ENCODE results near the gene GJB5. TPM values are rescaled to one million over a fixed set of nuclear protein-coding genes. Genes with fewer than 3 reads are reported as not detected.
"Not testable (repeated sequence)": the region's sequence is repeated elsewhere in the genome, so short reads cannot be mapped to it uniquely, and the experiment has no call there.

GJB5 gene
- total and polyA plus RNA-seq, 2 donors (not counting 1 experiment from before 2014, with no cell fraction given) = not detected

GRCh38 chr1:34771573-34772371, 16.9 kb downstream of the GJB5 start:
- WGBS (ENCODE audit: insufficient coverage) = 93% methylated on average over 9 of the region's 16 CpGs
- Histone ChIP-seq H3K9ac (ENCODE audit: low read length) (no peak overlapping the region), H3K9me3 (ENCODE audit: control extremely low read depth in 1 of 3, control insufficient read depth in 2 of 3, insufficient read depth in 1 of 3, low read length in 2 of 3) (no peaks in the 10 kb centered on the region), H3K27me3 (replicated peaks in 1 of 4; ENCODE audit: control extremely low read depth in 1 of 4, control insufficient read depth in 3 of 4, insufficient read depth in 4 of 4, low read length in 3 of 4) (peaks cover 0 to 3% (median 1%) of the 10 kb centered on the region in 4 experiments), H3K79me2 (ENCODE audit: control insufficient read depth, insufficient read depth, low read length) (no peaks in the 10 kb centered on the region), H2AFZ (ENCODE audit: insufficient read depth, low read depth, low read length, poor library complexity, severe bottlenecking) (no peak overlapping the region), H3K27ac (ENCODE audit: low read length in 2 of 2) (no peak overlapping the region), H4K20me1 (ENCODE audit: control insufficient read depth, insufficient read depth, low read length, poor library complexity, severe bottlenecking) (no peaks in the 10 kb centered on the region), H3K4me2 (replicated peaks; ENCODE audit: low read depth, low read length, poor library complexity, severe bottlenecking) (no peak overlapping the region), H3K4me3 (ENCODE audit: control extremely low read depth in 1 of 5, extremely low read depth in 1 of 5, insufficient read depth in 1 of 5, low read depth in 2 of 5, low read length in 4 of 5) (no peak overlapping the region), H3K4me1 (ENCODE audit: control insufficient read depth in 2 of 2, insufficient read depth in 2 of 2, low read length in 2 of 2) (no peaks in the 10 kb centered on the region), H3K36me3 (replicated peaks in 1 of 2; ENCODE audit: control extremely low read depth in 1 of 2, control insufficient read depth in 1 of 2, extremely low read depth in 1 of 2, insufficient read depth in 2 of 2, low read length in 1 of 2) (no peaks in the 10 kb centered on the region)
- no peak for DNase-seq
- Mint-ChIP-seq H3K9me3 (ENCODE audit: insufficient read depth) (no peaks in the 10 kb centered on the region), H3K4me1 (no peaks in the 10 kb centered on the region), H3K4me3 (no peak overlapping the region), H3K27ac (no peak overlapping the region), H3K27me3 (peaks cover 5% of the 10 kb centered on the region)
- intact Hi-C loops (cut with micrococcal nuclease) = no loop called here
- TF ChIP-seq, protein P1, sequence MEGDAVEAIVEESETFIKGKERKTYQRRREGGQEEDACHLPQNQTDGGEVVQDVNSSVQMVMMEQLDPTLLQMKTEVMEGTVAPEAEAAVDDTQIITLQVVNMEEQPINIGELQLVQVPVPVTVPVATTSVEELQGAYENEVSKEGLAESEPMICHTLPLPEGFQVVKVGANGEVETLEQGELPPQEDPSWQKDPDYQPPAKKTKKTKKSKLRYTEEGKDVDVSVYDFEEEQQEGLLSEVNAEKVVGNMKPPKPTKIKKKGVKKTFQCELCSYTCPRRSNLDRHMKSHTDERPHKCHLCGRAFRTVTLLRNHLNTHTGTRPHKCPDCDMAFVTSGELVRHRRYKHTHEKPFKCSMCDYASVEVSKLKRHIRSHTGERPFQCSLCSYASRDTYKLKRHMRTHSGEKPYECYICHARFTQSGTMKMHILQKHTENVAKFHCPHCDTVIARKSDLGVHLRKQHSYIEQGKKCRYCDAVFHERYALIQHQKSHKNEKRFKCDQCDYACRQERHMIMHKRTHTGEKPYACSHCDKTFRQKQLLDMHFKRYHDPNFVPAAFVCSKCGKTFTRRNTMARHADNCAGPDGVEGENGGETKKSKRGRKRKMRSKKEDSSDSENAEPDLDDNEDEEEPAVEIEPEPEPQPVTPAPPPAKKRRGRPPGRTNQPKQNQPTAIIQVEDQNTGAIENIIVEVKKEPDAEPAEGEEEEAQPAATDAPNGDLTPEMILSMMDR (IDR thresholded peaks at IDR 0.05) = no peak
- no peak for TF ChIP-seq EZH2 (IDR thresholded peaks at IDR 0.05; ENCODE audit: borderline replicate concordance, insufficient read depth, low read depth, low read length, poor library complexity, severe bottlenecking)
- ChIA-PET CTCF (interaction anchor here (0.9 kb wide), 1 partner anchor 9 kb away, joined by 3 read pairs; the partner anchor contains the start of gene GJB3), POLR2A (no interaction called here)
- no peak for ATAC-seq (ENCODE audit: low read depth)

- H3K27ac ChIP-seq (ENCODE audit: low read length in 2 of 2); H3K9ac ChIP-seq (ENCODE audit: low read length); CTCF ChIA-PET; H4K20me1 ChIP-seq (ENCODE audit: control insufficient read depth, insufficient read depth, low read length, poor library complexity, severe bottlenecking); H3K4me1 ChIP-seq (ENCODE audit: control insufficient read depth in 2 of 2, insufficient read depth in 2 of 2, low read length in 2 of 2); H3K4me3 ChIP-seq (ENCODE audit: control extremely low read depth in 1 of 5, extremely low read depth in 1 of 5, insufficient read depth in 1 of 5, low read depth in 2 of 5, low read length in 4 of 5); H3K36me3 ChIP-seq (replicated peaks in 1 of 2; ENCODE audit: control extremely low read depth in 1 of 2, control insufficient read depth in 1 of 2, extremely low read depth in 1 of 2, insufficient read depth in 2 of 2, low read length in 1 of 2); H3K4me1 Mint-ChIP-seq; H3K79me2 ChIP-seq (ENCODE audit: control insufficient read depth, insufficient read depth, low read length); H3K4me3 Mint-ChIP-seq; H3K9me3 Mint-ChIP-seq (ENCODE audit: insufficient read depth); H3K27ac Mint-ChIP-seq; intact Hi-C loops (cut with micrococcal nuclease); DNase-seq; H3K27me3 ChIP-seq (replicated peaks in 1 of 4; ENCODE audit: control extremely low read depth in 1 of 4, control insufficient read depth in 3 of 4, insufficient read depth in 4 of 4, low read length in 3 of 4); H2AFZ ChIP-seq (ENCODE audit: insufficient read depth, low read depth, low read length, poor library complexity, severe bottlenecking); POLR2A ChIA-PET; H3K9me3 ChIP-seq (ENCODE audit: control extremely low read depth in 1 of 3, control insufficient read depth in 2 of 3, insufficient read depth in 1 of 3, low read length in 2 of 3); ATAC-seq (ENCODE audit: low read depth); H3K4me2 ChIP-seq (replicated peaks; ENCODE audit: low read depth, low read length, poor library complexity, severe bottlenecking); H3K27me3 Mint-ChIP-seq: not testable (repeated sequence)
- WGBS (ENCODE audit: insufficient coverage) = no CpG with 5 or more reads among the region's 4 CpGs
These were observed 18.3 kb downstream of the GJB5 start for GRCh38 chr1:34773114-34773513.

Measured in B cell (primary cell).